ENCODE results near the gene PPARG.

- TF ChIP-seq CTCF (IDR thresholded peaks at IDR 0.05; ENCODE audit: poor library complexity) (no peak), EZH2phosphoT487 (IDR thresholded peaks at IDR 0.05; ENCODE audit: low read depth, severe bottlenecking, unreplicated experiment) (no peak), EZH2 (IDR thresholded peaks at IDR 0.05; ENCODE audit: borderline replicate concordance) (no peak)
These were observed 183.9 kb downstream of the PPARG start for GRCh38 chr3:12472796-12473195.

All from hepatocyte (in vitro differentiated cells).